CD4-positive, alpha-beta T cell treated with Interleukin-15 for 1 hour (primary cell): ENCODE measurements around the gene KBTBD12.

Source experiments
- DNase-seq: peaks from one replicate; pipeline ENCODE4 v3.0.0-alpha.2; 2020

KBTBD12 gene

GRCh38 chr3:127988770-127989557, 73.9 kb downstream of the KBTBD12 start:
- DNase-seq, result no peak

GRCh38 chr3:127990051-127990450, 75.0 kb downstream of the KBTBD12 start:
- no peak for DNase-seq

GRCh38 chr3:127990461-127990860, 75.4 kb downstream of the KBTBD12 start:
- DNase-seq, result no peak

- DNase-seq, result no peak
Measured at GRCh38 chr3:127991251-127991650, 76.2 kb downstream of the KBTBD12 start.

GRCh38 chr3:127991681-127992080, 76.6 kb downstream of the KBTBD12 start:
- no peak for DNase-seq

- DNase-seq, result no peak
Measured at GRCh38 chr3:127992127-127992526, 77.1 kb downstream of the KBTBD12 start.

- no peak for DNase-seq
Measured at GRCh38 chr3:127994011-127994410, 79.0 kb downstream of the KBTBD12 start.

- DNase-seq, result no peak
Measured at GRCh38 chr3:127997016-127997415, 82.0 kb downstream of the KBTBD12 start.

- no peak for DNase-seq
Measured at GRCh38 chr3:127997961-127998360, 82.9 kb downstream of the KBTBD12 start.

GRCh38 chr3:127998596-127998995, 83.6 kb downstream of the KBTBD12 start:
- no peak for DNase-seq

- DNase-seq, result no peak
Measured at GRCh38 chr3:127999509-128000106, 84.6 kb downstream of the KBTBD12 start.

GRCh38 chr3:128001576-128001975, 86.5 kb downstream of the KBTBD12 start:
- DNase-seq, result no peak

- DNase-seq, result no peak
Measured at GRCh38 chr3:128004661-128005060, 89.6 kb downstream of the KBTBD12 start.

- DNase-seq, result no peak
Measured at GRCh38 chr3:128006061-128007032, 91.3 kb downstream of the KBTBD12 start.

GRCh38 chr3:128007033-128007424, 92.0 kb downstream of the KBTBD12 start:
- no peak for DNase-seq

GRCh38 chr3:128009952-128010846, 95.2 kb downstream of the KBTBD12 start:
- no peak for DNase-seq

GRCh38 chr3:128011140-128011539, 96.1 kb downstream of the KBTBD12 start:
- DNase-seq, result no peak

- DNase-seq, result no peak
Measured at GRCh38 chr3:128012050-128012449, 97.0 kb downstream of the KBTBD12 start.

GRCh38 chr3:128014548-128014947, 99.5 kb downstream of the KBTBD12 start:
- DNase-seq, result no peak

GRCh38 chr3:128016502-128016901, 101.5 kb downstream of the KBTBD12 start:
- no peak for DNase-seq

- DNase-seq, result no peak
Measured at GRCh38 chr3:128021768-128022372, 106.8 kb downstream of the KBTBD12 start.

- DNase-seq, result no peak
Measured at GRCh38 chr3:128033102-128033501, 118.1 kb downstream of the KBTBD12 start.
